ENCODE measurements around the gene KCNAB1.

GRCh38 chr3:156207802-156208685 lies 87.7 kb downstream of the KCNAB1 start:
- TF ChIP-seq POLR2A (IDR thresholded peaks at IDR 0.05; ENCODE audit: low read length) (no peak), GATA1 (IDR thresholded peaks at IDR 0.05; ENCODE audit: low read depth, low read length) (no peak)

All from erythroblast (primary cell).